Thyroid gland (tissue), 4 donors: ENCODE results near the gene DNTT.

Source experiments
- POLR2A ChIP-seq, 2 donors: fragments of 450-650 bp; IDR thresholded peaks; one replicate each; pipeline ENCODE4 v1.6.1; 2017; ENCODE audit warnings: antibody characterized with exemption in 2 of 2, mild to moderate bottlenecking in 2 of 2, moderate library complexity in 1 of 2
- TF ChIP-seq, protein P1 (sequence below), 6 experiments: fragments of 200-600 bp in 3 of 6; fragments of 450-650 bp in 3 of 6; sonication (generic) in 3 of 6; IDR thresholded peaks; one replicate each; pipeline ENCODE4 v1.5.1; 2016 to 2019; ENCODE audit warnings: antibody characterized with exemption in 6 of 6, mild to moderate bottlenecking in 2 of 6, inconsistent platforms in 1 of 6, moderate library complexity in 1 of 6

GRCh38 chr10:96346295-96346694 lies 42.1 kb downstream of the DNTT start:
- no peak for TF ChIP-seq POLR2A (IDR thresholded peaks at IDR 0.05)
- TF ChIP-seq, protein P1, sequence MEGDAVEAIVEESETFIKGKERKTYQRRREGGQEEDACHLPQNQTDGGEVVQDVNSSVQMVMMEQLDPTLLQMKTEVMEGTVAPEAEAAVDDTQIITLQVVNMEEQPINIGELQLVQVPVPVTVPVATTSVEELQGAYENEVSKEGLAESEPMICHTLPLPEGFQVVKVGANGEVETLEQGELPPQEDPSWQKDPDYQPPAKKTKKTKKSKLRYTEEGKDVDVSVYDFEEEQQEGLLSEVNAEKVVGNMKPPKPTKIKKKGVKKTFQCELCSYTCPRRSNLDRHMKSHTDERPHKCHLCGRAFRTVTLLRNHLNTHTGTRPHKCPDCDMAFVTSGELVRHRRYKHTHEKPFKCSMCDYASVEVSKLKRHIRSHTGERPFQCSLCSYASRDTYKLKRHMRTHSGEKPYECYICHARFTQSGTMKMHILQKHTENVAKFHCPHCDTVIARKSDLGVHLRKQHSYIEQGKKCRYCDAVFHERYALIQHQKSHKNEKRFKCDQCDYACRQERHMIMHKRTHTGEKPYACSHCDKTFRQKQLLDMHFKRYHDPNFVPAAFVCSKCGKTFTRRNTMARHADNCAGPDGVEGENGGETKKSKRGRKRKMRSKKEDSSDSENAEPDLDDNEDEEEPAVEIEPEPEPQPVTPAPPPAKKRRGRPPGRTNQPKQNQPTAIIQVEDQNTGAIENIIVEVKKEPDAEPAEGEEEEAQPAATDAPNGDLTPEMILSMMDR (IDR thresholded peaks at IDR 0.05): no peak
